ENCODE results near the gene CLIP1.

Gene CLIP1

GRCh38 chr12:122355706-122356105 lies 66.8 kb downstream of the CLIP1 start:
- H3K4me3 ChIP-seq (ENCODE audit: low read depth, low read length): no peak overlapping the region
- H3K27ac ChIP-seq: peak overlapping the region; percentile 56
- TF ChIP-seq CTCF (IDR thresholded peaks at IDR 0.05; ENCODE audit: low read depth, low read length): no peak
- no peaks in the 10 kb centered on the region for H3K9me3 ChIP-seq (ENCODE audit: severe bottlenecking)
- H3K27me3 ChIP-seq (ENCODE audit: insufficient read depth, low read depth, severe bottlenecking): no peaks in the 10 kb centered on the region
- H3K36me3 ChIP-seq: peaks cover 27% of the 10 kb centered on the region
- DNase-seq: peak; percentile 24

GRCh38 chr12:122354958-122355641 lies 67.4 kb downstream of the CLIP1 start:
- TF ChIP-seq CTCF (IDR thresholded peaks at IDR 0.05; ENCODE audit: low read depth, low read length): no peak
- Histone ChIP-seq H3K4me3 (ENCODE audit: low read depth, low read length) (no peak overlapping the region), H3K27ac (peak overlapping the region; percentile 56), H3K9me3 (ENCODE audit: severe bottlenecking) (no peaks in the 10 kb centered on the region), H3K36me3 (peaks cover 25% of the 10 kb centered on the region), H3K27me3 (ENCODE audit: insufficient read depth, low read depth, severe bottlenecking) (no peaks in the 10 kb centered on the region)
- DNase-seq: peak; percentile 20

GRCh38 chr12:122352394-122352793 lies 70.1 kb downstream of the CLIP1 start:
- Histone ChIP-seq H3K27me3 (ENCODE audit: insufficient read depth, low read depth, severe bottlenecking) (no peaks in the 10 kb centered on the region), H3K27ac (no peak overlapping the region), H3K4me3 (ENCODE audit: low read depth, low read length) (no peak overlapping the region), H3K9me3 (ENCODE audit: severe bottlenecking) (no peaks in the 10 kb centered on the region), H3K36me3 (peaks cover 20% of the 10 kb centered on the region)
- no peak for TF ChIP-seq CTCF (IDR thresholded peaks at IDR 0.05; ENCODE audit: low read depth, low read length)
- DNase-seq: no peak

GRCh38 chr12:122350141-122350848 lies 72.2 kb downstream of the CLIP1 start:
- Histone ChIP-seq H3K27me3 (ENCODE audit: insufficient read depth, low read depth, severe bottlenecking) (no peaks in the 10 kb centered on the region), H3K4me3 (ENCODE audit: low read depth, low read length) (no peak overlapping the region), H3K36me3 (peaks cover 20% of the 10 kb centered on the region), H3K27ac (no peak overlapping the region), H3K9me3 (ENCODE audit: severe bottlenecking) (no peaks in the 10 kb centered on the region)
- DNase-seq: no peak
- no peak for TF ChIP-seq CTCF (IDR thresholded peaks at IDR 0.05; ENCODE audit: low read depth, low read length)

GRCh38 chr12:122349078-122349477 lies 73.4 kb downstream of the CLIP1 start:
- H3K9me3 ChIP-seq (ENCODE audit: severe bottlenecking): no peaks in the 10 kb centered on the region
- no peak for DNase-seq
- peaks cover 9% of the 10 kb centered on the region for H3K36me3 ChIP-seq
- H3K27ac ChIP-seq: no peak overlapping the region
- no peak for TF ChIP-seq CTCF (IDR thresholded peaks at IDR 0.05; ENCODE audit: low read depth, low read length)
- no peak overlapping the region for H3K4me3 ChIP-seq (ENCODE audit: low read depth, low read length)
- no peaks in the 10 kb centered on the region for H3K27me3 ChIP-seq (ENCODE audit: insufficient read depth, low read depth, severe bottlenecking)

All from WERI-Rb-1 (cell line).